CD4-positive, alpha-beta T cell treated with Interleukin-12 subunit alpha and Interleukin-12 subunit beta, for 1 hour (primary cell): Measurements from ENCODE around the gene PTK7.
"Not testable (repeated sequence)": the region's sequence is repeated elsewhere in the genome, so short reads cannot be mapped to it uniquely, and the experiment has no call there.

Experiments used
- DNase-seq: peaks from one replicate; pipeline ENCODE4 v3.0.0-alpha.2; 2020

Gene PTK7

DNA sequence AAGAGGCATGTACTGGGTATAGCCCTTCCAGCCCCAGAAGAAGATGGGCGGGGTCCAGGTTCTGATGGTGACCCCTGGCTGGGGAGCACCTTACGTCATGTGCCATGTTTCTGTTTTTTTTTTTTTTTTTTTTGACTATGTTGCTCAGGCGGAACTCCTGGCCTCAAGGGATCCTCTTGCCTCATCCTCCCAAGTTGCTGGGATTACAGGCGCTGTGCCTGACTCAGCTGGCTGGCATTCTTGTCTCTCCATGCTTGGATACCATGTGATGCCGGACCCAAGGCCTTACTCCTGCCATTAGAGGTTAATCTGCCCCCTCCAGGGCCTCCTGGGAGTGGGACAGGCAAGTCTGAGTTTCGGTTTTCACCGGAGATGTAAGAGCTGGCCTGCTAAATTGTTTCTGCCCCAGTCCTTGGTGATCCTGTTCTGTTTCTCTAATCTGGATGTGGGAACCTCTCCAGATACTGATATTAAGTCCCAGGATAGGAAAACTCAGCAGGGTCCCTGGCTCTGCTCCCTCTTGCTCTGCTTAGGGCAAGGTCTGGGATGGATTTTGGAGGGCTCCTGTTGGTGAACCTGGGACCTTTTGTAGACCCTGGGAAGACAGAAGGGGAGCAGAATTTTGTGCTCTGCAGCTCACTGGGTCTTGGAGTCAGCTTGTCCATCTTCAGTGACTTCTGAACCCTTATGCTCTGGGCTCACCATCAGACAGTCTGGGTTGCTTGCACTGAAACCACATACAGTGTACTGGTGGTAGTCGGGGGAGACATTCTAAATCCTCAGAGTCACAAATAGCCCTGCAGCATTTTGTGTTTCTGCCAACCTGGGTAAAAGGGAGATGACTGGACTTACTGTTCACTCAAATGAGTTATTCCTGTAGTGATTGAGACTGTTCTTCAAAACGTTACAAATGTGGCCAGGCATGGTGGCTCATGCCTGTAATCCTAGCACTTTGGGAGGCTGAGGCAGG is 45.1 kb downstream of the PTK7 start:
- DNase-seq, result no peak

DNA sequence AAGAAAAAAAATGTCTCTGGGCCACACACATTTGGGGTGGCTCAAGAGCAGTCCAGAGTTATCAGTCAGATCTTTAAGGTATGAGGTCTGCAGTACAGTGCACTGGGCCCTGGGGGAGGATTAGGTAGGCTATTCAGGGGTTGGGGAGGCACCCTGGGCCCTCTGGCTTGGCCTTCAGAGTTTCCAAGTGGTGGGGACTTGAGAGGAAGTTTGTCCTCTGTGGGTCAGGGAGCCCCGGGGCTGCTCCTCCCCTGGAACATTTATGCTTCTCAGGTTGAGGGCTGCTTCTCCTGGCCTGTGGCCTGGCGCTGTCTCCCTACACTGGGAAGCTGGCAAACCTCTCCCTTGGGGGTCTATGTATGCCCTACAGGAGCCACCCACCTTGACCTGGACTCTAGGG is 46.0 kb downstream of the PTK7 start:
- DNase-seq, result no peak

DNA sequence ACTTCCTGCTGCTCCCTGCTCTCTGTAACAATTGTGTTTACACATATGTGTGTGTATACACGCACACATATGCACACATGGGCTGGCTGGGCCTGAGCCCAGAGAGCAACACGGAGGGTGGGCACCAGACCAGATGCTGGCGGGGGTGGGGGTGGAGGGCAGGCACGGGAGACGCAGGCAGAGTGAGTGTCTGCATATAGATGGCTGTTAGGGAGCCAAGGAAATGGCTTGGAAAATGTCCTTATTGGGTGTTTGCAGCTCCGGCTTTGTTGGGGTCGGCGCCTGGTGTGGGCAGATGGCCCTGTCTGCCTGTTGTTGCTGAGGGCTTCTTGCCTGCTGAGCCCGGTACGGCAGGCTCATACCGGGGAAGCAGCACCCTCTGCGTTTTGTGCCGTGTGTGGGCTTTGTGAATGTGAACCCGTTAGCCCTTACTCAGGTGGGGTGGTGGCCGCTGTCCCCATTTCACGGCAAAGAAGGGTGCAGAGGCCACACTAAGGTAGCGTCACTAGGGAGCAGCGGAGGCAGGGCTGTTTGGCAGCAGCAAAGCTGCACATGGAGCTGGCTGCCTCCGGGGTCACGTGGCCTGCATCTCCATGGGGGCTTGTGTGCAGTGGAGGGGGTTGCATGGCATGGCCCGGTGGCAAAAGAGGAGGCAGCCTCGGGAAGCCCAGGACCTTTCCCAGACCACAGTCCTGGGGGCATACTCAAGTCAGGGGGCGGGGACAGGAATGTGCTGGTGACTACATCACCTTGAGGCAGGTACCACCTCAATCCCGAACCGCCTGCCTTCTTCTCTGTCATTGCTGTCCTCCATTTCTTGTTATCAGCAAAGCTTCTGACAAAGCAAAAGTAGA is 47.6 kb downstream of the PTK7 start:
- no peak for DNase-seq

DNA sequence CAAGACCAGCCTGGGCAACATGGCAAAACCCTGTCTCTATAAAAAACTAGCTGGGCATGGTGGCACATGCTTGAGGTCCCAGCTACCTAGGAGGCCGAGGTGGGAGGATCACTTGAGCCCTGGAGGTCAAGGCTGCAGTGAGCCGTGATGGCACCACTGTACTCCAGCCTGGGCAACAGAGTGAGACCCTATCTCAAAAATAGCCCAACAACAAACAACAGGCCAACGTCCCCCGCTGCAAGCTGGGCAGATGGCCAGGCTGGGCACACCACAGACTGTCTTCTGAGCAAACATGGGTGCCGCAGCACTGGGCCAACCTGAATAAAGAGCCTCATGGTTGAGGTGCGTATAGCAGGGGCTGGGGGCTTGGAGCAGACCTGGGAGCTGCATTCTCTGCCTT is 48.4 kb downstream of the PTK7 start:
- no peak for DNase-seq

DNA sequence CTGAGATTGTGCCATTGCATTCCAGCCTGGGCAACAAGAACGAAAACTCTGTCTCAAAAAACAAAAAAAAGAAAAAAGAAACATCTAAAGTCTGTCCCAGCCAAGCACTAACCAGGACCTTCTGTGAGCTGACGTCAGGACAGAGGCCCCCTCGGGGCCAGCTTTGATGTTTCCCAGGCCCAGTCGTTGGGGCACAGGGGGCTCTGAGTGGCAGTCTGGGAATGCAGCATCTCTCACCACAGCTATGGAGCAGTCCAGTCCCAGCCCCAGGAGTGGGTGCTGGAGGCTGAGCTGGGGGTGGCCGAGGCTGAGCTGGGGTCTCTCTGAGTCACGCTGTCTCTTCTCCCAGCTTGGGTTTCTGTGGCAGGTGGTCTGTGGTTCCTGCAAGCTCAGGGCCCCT is 49.0 kb downstream of the PTK7 start:
- DNase-seq, result no peak

DNA sequence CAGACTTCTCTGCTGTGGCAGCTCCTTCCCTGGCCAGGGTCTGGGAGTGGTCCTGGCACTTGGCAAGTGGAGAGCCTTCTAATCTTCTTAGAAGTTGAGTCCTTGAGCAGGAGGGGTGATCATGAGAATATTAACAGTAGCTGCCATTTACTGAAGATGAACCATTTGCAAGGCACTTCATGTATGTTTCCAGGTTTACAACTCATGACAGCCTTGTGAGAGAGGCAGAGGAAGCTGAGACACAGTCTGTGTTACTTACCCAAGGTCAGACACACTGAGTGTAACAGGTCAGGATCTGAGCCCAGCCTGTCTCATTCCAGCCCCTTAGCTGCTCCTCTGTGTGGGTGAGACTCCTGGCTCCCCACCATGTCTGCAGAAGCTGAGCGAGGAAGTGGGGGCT is 49.4 kb downstream of the PTK7 start:
- DNase-seq, result no peak

DNA sequence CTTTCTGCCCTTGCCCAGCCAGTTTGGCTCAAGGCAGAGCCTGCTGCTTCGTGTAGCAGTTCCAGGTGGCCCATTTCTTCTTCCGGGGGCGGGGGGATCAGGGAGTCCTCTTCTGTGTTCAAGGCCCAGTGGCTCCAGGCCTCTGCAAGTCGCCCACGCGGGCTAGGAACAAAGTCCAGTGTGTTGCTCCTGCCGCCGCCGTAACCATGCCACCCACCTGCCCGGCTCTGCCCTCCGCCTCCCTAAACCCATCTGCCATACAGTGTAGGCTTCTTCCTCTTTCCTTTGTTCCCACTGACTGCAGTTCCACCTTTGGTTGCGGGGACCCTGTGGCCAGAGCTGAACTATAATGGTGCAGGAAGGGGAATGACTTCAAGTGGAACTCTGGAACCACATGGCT is 51.1 kb downstream of the PTK7 start:
- DNase-seq, result no peak

DNA sequence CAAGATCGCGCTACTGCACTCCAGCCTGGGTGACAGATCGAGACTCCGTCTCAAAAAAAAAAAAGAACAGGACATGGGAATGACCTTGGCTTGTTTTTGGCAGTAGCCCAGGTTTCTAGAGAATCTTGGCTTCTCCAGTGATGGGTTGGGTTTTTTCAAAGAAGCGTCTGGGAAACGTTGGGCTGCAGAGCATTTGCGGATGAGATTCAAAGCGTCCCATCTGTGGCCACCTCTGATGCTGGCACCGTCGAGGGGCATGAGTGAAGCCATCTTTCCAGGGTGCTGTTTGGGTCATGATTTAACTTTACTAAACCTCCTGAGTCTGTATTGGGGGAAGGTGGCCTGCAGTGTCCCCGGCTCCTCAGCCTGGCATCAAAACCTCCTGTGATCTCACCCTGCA is 51.8 kb downstream of the PTK7 start:
- DNase-seq, result no peak

DNA sequence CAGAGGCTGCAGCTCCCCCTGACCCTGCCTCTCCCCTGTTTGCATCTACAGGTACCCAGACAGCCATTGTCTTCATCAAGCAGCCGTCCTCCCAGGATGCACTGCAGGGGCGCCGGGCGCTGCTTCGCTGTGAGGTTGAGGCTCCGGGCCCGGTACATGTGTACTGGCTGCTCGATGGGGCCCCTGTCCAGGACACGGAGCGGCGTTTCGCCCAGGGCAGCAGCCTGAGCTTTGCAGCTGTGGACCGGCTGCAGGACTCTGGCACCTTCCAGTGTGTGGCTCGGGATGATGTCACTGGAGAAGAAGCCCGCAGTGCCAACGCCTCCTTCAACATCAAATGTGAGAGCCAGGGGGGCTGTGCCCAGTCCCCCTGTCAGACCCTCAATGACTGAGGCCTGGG is 52.8 kb downstream of the PTK7 start:
- DNase-seq, result no peak

DNA sequence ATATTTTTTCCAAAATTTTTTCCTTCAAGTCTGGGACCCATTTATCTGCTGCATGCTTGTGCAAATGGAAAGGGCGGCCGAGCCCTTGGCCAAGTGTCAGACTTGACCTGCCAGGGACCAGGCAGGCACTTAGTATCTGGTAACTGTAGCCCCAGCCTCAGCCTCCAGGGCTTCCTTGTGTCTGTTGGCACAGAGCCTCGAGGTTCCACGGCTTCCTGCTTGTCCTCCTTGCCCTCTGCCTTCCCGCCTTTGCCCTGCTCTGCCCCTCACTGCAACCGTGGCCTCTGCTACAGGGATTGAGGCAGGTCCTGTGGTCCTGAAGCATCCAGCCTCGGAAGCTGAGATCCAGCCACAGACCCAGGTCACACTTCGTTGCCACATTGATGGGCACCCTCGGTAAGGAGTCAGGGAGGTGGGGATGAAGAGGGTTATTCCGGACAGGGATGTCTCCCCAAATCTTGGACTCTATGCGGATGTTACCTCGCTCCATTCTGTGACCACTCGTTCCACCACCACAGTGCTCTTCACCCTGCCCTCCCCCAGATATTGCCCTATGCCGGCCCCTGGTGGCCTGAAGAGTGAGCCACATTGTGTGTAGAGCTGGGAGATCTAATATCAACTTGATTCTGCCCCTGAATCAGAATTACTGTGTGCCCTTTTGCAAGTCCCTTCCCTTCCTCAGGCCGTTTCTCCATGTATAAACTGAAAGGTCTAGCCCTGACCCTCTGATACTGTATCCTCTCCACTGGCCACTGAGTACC is 53.5 kb downstream of the PTK7 start:
- peak; percentile 28 for DNase-seq

DNA sequence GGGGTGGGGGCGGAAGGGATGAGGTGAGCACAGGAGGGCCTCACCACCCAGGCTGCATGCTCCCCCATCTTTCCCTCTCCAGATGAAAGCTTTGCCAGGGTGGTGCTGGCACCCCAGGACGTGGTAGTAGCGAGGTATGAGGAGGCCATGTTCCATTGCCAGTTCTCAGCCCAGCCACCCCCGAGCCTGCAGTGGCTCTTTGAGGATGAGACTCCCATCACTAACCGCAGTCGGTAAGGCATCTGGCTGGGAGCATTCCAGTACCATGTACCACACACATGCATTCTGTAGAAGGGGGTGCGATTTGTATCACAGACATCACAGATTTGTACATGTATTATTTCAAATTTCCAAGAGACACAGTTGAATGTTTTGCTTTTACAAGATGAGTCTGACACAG is 54.3 kb downstream of the PTK7 start:
- DNase-seq, result no peak

DNA sequence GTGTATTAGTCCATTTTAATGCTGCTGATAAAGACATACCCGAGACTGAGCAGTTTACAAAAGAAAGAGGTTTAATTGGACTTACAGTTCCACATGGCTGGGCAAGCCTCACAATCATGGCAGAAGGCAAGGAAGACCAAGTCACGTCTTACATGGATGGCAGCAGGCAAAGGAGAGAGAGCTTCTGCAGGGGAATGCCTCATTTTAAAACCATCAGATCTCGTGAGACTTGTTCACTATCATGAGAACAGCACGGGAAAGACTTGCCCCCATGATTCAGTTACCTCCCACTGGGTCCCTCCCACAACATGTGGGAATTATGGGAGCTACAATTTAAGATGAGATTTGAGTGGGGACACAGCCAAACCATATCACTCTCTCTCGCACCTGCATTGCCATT is 55.3 kb downstream of the PTK7 start:
- DNase-seq, result not testable (repeated sequence)

DNA sequence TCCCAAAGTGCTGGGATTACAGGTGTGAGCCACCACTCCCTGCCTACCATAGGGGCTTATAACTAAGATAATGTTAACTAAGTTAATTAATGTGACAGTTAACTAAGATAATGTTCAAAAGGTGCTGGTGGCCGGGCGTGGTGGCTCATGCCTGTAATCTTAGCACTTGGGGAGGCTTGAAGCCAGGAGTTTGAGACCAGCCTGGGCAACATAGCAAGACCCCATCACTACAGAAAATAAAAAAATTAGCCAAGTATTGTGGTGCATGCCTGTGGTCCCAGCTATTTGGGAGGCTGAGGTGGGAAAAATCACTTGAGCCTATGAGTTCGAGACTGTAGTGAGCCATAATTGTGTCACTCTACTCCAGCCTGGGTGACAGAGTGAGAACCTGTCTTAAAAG is 62.2 kb downstream of the PTK7 start:
- no peak for DNase-seq

DNA sequence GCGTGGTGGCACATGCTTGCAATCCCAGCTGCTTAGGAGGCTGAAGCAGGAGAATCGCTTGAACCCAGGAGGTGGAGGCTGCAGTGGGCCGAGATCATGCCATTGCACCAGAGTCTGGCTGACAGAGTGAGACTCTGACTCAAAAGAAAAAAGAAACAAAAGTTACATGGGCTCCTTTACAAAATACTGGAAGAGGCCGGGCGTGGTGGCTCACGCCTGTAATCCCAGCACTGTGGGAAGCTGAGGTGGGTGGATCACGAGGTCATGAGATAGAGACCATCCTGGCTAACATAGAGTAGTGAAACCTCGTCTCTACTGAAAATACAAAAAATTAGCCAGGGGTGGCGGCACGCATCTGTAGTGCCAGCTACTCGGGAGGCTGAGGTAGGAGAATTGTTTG is 63.9 kb downstream of the PTK7 start:
- DNase-seq, result not testable (repeated sequence)

DNA sequence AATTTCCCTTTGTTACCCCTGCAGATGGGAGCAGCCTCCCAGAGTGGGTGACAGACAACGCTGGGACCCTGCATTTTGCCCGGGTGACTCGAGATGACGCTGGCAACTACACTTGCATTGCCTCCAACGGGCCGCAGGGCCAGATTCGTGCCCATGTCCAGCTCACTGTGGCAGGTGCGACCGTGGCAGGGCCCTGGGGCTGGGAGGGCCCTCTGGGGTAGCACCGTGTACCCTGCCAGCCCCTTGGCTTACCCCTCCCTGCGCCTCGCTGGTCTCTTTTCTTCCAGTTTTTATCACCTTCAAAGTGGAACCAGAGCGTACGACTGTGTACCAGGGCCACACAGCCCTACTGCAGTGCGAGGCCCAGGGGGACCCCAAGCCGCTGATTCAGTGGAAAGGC is 65.5 kb downstream of the PTK7 start:
- no peak for DNase-seq

DNA sequence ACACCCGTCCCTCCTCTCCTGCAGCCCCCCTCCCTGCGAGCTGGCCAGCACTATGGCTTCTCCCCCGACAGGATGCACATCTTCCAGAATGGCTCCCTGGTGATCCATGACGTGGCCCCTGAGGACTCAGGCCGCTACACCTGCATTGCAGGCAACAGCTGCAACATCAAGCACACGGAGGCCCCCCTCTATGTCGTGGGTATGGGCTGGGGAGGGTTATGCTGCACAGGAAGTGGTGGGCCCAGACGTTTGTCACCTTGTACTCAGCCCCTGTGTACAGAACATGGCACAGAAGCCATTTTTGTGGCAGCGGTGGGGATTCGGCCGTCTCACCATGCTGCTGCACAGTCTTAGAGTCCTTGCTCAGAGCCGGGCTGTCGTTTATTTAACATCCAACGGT is 66.0 kb downstream of the PTK7 start:
- peak; percentile 39 for DNase-seq

DNA sequence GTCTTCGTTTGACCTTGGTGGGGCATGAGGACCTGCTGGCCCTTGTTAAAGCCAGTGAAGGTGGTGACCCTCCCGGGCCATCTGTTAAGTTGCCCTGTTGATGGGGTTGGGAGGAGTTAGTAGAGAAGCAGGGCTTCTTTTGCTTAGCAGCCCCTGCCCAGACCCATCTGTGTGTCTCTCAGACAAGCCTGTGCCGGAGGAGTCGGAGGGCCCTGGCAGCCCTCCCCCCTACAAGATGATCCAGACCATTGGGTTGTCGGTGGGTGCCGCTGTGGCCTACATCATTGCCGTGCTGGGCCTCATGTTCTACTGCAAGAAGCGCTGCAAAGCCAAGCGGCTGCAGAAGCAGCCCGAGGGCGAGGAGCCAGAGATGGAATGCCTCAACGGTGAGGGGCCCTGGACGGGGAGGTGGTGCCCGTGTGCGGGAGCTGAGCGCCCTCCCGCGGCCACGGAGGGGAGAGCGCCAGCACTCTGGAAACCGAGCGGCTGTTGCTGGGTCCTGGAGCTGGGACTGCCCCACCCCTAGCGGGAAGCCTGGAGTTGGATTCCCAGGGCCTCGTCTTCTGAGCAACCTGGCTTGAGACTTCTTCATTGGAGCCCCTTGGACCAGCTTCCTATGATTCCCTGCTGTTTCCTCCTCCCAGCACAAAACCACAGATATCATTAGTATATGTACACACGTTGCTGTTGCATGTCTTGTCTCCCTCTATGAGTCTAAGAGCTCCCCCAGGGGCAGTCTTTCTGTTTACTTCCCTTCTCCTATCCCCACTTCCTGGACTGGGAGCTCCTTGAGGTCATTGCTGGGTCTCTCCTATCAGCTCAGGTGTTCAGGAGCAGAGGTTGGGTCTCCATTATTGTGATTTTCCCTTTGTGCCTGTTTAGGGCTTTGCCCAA is 67.4 kb downstream of the PTK7 start:
- peak; percentile 78 for DNase-seq

DNA sequence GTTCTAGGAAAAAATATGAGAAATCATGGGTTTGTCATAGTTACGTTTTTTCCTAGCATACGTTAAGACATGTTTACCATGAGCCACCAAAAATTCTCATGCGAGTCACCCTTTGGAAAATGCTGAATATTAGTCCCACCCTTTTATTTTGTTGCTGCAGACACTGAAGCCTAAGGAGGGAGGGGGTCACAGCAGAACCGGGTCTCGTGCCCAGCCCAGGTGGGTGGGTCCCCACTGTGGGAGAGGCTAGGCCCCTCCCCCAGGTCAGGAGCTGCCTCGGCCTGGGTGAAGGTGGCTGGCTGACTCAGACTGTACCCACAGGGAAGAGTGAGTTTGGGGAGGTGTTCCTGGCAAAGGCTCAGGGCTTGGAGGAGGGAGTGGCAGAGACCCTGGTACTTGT is 68.8 kb downstream of the PTK7 start:
- no peak for DNase-seq

DNA sequence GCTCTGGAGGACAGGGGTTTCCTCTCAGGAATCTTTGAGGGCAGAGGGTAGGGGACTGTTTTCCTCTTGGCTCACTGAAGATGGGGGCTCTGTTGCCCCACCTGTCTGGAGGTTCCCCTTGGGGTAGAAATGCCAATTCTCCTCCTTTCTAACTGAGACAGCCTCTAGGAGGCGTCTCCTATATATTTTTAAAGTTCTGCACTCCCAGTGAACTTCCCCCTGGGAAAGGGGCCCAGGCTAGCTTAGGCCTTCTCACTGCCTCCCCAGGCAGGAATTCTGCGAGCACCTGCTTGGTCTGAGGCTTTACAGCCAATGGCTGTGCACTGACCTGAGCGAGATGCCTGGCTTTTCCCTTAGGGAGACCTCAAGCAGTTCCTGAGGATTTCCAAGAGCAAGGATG is 70.1 kb downstream of the PTK7 start:
- DNase-seq, result no peak

DNA sequence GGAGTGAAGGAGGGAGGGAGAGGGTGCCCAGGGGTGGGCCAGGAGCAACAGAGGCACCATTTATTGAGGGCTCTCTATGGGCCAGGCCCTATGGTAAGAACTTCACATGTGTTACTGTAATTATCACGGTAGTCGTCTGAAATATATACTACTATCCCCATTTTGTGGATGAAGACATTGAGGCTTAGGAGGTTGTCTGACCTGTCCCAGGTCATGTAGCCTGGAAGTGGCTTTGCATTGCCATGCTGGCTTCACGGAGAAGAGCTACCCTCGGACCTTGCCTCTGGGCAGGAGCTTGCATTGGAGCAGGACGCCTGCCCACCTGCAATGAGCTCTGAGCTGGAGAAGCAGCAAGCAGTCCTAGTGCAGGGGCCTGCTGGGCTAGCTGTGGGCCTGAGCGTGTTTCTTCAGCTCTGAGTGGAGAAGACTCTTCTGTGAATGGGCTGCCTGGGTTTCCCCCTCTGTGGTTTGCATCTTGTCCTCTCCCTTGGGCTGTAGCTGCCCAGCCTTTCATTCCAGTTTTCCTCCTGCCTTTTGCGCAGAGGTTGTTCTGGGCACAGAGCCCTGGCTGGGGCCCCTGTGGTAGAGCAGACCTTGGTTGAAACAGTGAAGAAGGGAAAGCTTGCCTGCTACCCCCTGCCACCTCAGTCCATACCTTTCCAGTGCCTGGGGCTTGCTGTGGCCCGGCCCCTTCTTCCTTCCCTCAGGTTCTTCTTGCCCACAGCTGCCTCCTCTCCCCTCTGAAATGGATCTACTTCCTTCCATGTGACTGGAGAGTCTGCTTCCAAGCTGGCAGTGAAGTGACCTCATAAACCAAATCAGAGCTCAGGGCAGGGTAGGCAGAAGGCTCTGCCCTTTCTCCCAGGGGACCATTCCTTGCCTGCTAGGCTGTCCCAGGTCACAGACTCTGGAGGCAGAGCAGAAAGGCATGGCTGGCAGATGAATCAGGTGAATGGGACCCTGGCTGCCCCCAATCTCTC is 70.9 kb downstream of the PTK7 start:
- no peak for DNase-seq
